Measurements from ENCODE around the gene PVALEF. TPM values are rescaled to one million over a fixed set of nuclear protein-coding genes. Genes with fewer than 3 reads are reported as not detected.

The PVALEF gene
- total RNA-seq, 1 experiment from 2014 or later = not detected

DNA sequence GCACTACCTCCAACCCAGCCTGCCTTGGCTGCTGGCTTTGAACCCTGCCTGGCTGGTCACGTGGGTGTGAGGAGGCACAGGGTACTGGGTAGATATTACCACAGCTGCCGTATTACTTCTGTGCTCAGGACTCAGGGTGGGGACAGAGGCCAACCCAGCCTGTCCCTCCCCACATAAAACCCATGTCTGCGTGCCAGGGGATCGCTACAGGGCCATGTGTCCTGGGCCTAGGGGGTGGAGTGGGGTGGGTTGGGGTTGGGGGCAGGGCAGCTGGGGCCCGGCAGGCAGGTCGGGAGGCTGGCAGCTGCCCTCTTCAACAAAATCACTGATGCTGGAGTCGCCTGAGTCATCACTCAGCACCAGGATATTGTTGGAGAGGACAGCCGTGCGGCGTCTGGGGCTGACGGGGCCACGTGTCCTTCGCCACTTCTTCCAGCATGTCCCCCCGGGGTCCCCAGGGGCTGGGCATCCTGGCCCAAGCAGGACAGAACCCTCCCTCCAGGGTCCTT lies 39.7 kb upstream of the PVALEF start:
- Histone ChIP-seq H3K27me3 (ENCODE audit: control insufficient read depth, insufficient read depth, low read length) (no peaks in the 10 kb centered on the region), H3K36me3 (replicated peaks; ENCODE audit: control insufficient read depth, insufficient read depth, low read length) (no peaks in the 10 kb centered on the region), H3K4me3 (ENCODE audit: insufficient read depth, low read depth, low read length) (no peak overlapping the region)
- DNase-seq = no peak

- H3K4me3 ChIP-seq (ENCODE audit: insufficient read depth, low read depth, low read length) = no peak overlapping the region
- no peaks in the 10 kb centered on the region for H3K27me3 ChIP-seq (ENCODE audit: control insufficient read depth, insufficient read depth, low read length)
- peak; percentile 87 for DNase-seq
- H3K36me3 ChIP-seq (replicated peaks; ENCODE audit: control insufficient read depth, insufficient read depth, low read length) = no peaks in the 10 kb centered on the region
These were observed 38.8 kb upstream of the PVALEF start for GRCh38 chr17:81126281-81127132.

- DNase-seq = no peak
- Histone ChIP-seq H3K36me3 (replicated peaks; ENCODE audit: control insufficient read depth, insufficient read depth, low read length) (no peaks in the 10 kb centered on the region), H3K4me3 (ENCODE audit: insufficient read depth, low read depth, low read length) (no peak overlapping the region), H3K27me3 (ENCODE audit: control insufficient read depth, insufficient read depth, low read length) (no peaks in the 10 kb centered on the region)
These were observed 38.2 kb upstream of the PVALEF start for GRCh38 chr17:81127133-81127455.

DNA sequence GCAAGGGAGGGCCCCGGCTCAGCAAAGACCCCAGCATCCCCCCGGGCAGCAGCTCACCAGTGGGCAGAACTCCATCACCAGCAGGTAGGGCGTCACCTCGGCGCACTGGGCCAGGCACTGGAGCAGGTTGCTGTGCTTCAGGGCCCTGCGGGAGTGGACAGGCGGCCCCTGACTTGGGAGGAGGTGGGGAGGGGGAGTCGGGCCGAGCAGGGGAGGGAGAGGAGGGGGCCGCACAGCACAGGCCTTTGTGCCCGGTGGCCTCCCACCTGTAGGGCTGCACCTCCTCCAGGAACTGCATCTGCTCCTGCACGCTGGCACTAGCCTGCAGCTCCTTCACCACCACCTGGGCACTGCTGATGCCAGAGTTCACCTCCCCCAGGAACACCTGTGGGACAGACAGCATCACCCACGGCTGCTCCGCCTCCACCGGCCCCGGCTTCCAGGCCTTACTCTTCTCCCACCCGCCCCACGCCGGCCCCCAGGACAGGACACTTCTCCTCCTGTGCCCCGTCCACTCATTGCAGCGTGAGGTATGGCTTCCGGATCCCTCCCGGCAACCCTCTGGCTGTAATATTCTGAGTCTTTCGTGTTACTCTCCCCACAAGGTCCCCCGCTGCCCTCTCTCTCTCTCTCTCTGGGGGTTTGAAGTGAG lies 37.7 kb upstream of the PVALEF start:
- H3K4me3 ChIP-seq (ENCODE audit: insufficient read depth, low read depth, low read length) = no peak overlapping the region
- no peak for DNase-seq
- no peaks in the 10 kb centered on the region for H3K27me3 ChIP-seq (ENCODE audit: control insufficient read depth, insufficient read depth, low read length)
- no peaks in the 10 kb centered on the region for H3K36me3 ChIP-seq (replicated peaks; ENCODE audit: control insufficient read depth, insufficient read depth, low read length)

GRCh38 chr17:81128338-81128737 lies 37.0 kb upstream of the PVALEF start:
- H3K4me3 ChIP-seq (ENCODE audit: insufficient read depth, low read depth, low read length) = no peak overlapping the region
- H3K36me3 ChIP-seq (replicated peaks; ENCODE audit: control insufficient read depth, insufficient read depth, low read length) = no peaks in the 10 kb centered on the region
- DNase-seq = no peak
- H3K27me3 ChIP-seq (ENCODE audit: control insufficient read depth, insufficient read depth, low read length) = no peaks in the 10 kb centered on the region

GRCh38 chr17:81128774-81129173 lies 36.5 kb upstream of the PVALEF start:
- Histone ChIP-seq H3K4me3 (ENCODE audit: insufficient read depth, low read depth, low read length) (no peak overlapping the region), H3K27me3 (ENCODE audit: control insufficient read depth, insufficient read depth, low read length) (no peaks in the 10 kb centered on the region), H3K36me3 (replicated peaks; ENCODE audit: control insufficient read depth, insufficient read depth, low read length) (no peaks in the 10 kb centered on the region)
- no peak for DNase-seq

GRCh38 chr17:81129289-81129688 lies 36.0 kb upstream of the PVALEF start:
- no peak for DNase-seq
- H3K36me3 ChIP-seq (replicated peaks; ENCODE audit: control insufficient read depth, insufficient read depth, low read length) = no peaks in the 10 kb centered on the region
- no peaks in the 10 kb centered on the region for H3K27me3 ChIP-seq (ENCODE audit: control insufficient read depth, insufficient read depth, low read length)
- H3K4me3 ChIP-seq (ENCODE audit: insufficient read depth, low read depth, low read length) = no peak overlapping the region

DNA sequence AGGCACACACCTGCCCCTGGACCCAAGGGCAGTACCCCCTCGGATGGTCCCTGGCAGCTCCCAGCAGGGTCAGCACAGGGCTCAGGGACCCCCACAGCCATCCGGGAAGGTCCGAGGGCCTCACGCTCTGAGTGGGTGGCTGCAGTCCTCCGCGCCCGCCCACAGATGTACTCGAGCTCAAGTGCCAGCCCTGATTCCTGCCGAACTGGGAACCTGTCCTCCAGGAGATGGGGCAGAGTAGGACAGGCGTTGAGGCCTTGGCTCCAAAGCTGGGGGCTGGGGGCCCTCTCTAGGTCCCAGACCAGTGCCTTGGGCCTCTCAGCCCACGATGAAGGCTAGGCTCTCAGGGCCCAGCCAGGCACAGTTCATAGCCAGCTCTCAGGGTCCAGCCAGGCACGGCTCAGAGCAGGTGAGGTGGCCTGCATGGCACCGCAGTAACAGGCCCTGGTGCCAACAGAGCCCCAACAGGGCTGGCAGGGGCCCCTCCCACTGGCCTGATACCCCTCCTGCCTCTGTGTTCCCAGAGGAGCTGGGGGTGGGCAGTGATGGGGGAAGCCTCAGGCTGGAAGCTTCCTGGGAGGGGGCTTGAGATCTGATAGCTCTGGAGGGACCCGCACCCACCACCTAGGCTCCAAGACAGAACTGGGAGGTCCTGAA lies 35.5 kb upstream of the PVALEF start:
- H3K4me3 ChIP-seq (ENCODE audit: insufficient read depth, low read depth, low read length) = no peak overlapping the region
- DNase-seq = peak; percentile 67
- no peaks in the 10 kb centered on the region for H3K27me3 ChIP-seq (ENCODE audit: control insufficient read depth, insufficient read depth, low read length)
- no peaks in the 10 kb centered on the region for H3K36me3 ChIP-seq (replicated peaks; ENCODE audit: control insufficient read depth, insufficient read depth, low read length)

GRCh38 chr17:81130385-81131361 lies 34.6 kb upstream of the PVALEF start:
- Histone ChIP-seq H3K27me3 (ENCODE audit: control insufficient read depth, insufficient read depth, low read length) (no peaks in the 10 kb centered on the region), H3K36me3 (replicated peaks; ENCODE audit: control insufficient read depth, insufficient read depth, low read length) (no peaks in the 10 kb centered on the region), H3K4me3 (ENCODE audit: insufficient read depth, low read depth, low read length) (no peak overlapping the region)
- peak; percentile 71 for DNase-seq

DNA sequence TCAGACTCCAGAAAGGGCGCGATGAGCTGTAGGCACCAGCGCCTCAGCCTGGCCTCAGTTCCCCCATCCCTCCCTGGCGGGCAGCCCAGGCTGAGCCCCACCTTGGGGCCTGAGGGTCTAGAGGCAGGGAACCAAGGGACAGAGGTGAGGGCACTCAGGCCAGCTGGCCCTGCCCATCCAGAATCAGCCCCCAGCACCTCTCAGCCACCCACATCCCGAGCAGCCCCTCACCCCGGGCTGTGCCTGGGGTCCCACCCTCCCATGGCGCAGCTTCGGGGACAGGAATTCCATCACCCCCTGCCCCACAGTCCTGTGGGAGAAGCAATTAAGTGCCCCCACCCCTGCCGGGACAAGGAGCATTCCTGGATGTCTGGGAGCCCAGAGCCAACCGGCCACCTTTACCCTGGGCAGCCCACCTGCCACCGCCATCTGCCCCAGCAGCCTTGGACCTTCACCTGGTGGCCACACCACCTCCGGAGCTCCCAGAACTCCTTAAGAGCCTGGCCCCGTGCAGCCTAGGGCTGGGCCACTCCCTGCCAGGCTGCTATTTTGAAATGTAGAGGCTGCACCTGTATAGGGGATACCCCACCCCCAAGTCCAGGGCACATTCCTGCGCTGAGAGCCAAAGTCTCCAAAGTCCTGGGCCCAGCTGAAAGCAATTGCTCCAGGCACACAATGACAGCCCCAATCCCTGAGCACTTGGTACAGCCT lies 33.7 kb upstream of the PVALEF start:
- Histone ChIP-seq H3K4me3 (ENCODE audit: insufficient read depth, low read depth, low read length) (no peak overlapping the region), H3K27me3 (ENCODE audit: control insufficient read depth, insufficient read depth, low read length) (no peaks in the 10 kb centered on the region), H3K36me3 (replicated peaks; ENCODE audit: control insufficient read depth, insufficient read depth, low read length) (no peaks in the 10 kb centered on the region)
- DNase-seq = peak; percentile 73

DNA sequence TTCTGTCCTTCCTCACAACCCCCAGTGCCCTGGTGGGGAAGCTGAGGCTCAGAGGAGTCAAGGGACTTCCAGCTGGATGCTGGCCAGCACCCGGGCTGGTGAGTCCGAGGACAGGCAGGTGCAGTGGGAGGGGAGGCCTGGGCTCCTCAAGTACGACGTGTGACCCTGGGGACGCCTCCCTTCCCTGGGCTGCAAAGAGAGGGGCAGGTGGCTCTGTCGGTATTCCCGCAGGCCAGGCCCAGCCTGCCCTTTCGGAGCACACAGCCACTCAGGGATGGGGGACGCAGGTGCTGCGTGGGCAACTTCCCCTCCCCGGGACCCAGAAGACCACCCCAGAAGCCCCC lies 33.1 kb upstream of the PVALEF start:
- DNase-seq = no peak
- H3K27me3 ChIP-seq (ENCODE audit: control insufficient read depth, insufficient read depth, low read length) = no peaks in the 10 kb centered on the region
- H3K36me3 ChIP-seq (replicated peaks; ENCODE audit: control insufficient read depth, insufficient read depth, low read length) = no peaks in the 10 kb centered on the region
- no peak overlapping the region for H3K4me3 ChIP-seq (ENCODE audit: insufficient read depth, low read depth, low read length)

DNA sequence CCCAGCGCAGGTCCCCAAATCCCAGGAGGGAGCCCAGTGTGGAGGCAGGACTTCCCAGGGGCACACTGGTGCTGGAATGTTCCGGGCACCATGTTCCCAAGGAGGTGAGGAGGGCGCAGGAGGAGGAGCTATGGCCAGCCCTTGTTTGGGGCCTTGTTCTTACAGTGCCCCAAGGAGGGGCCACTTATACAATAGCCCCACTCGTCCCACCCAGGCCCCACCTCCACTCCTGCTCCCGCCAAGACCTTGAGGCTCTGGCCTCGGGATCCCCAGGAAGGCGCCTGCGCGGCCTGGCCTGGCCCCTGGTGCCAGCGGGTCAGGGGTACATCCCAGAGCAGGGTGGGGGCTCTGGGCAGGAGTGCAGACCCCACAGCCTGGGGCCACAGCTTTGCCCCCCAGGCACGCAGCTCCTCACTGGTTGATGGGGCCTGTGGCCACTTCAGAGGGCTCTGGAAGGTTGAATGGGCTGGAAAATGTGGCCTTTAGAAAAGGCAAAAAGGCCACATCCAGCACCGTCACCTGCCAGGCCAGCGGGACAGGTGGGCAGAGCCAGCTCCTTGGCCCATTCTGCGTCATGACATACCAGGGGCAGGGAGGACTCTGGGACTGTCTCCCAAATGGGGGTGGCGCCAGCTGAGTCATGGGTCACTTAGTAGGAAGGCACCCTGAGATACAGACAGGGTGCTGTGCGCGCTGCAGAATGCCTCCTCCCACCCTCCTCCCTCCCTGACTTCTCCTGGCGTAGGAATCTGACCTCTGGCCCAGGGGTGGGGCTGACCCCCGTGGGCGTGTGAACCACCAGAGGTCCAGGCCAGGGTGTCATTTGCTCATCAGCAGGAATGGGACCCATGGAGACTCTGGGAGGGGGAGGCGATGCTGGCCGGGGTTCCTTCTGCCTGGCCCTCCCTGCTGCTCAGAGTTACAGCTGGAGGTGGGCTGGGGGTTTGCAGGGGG lies 32.3 kb upstream of the PVALEF start:
- Histone ChIP-seq H3K27me3 (ENCODE audit: control insufficient read depth, insufficient read depth, low read length) (no peaks in the 10 kb centered on the region), H3K36me3 (replicated peaks; ENCODE audit: control insufficient read depth, insufficient read depth, low read length) (no peaks in the 10 kb centered on the region), H3K4me3 (ENCODE audit: insufficient read depth, low read depth, low read length) (no peak overlapping the region)
- DNase-seq = peak; percentile 59

All from H7 (cell line).